ENCODE data around the gene PRKD2.

GRCh38 chr19:46714444-46715106, 2.3 kb downstream of the PRKD2 start:
- TF ChIP-seq POLR2A (IDR thresholded peaks at IDR 0.05; ENCODE audit: low read depth, low read length) (no peak), POLR2AphosphoS5 (IDR thresholded peaks at IDR 0.05; ENCODE audit: low read depth, low read length) (no peak), TAF1 (IDR thresholded peaks at IDR 0.05; ENCODE audit: low read depth, low read length) (no peak), SPI1 (IDR thresholded peaks at IDR 0.05; ENCODE audit: low read depth, low read length) (peak; percentile 52; the same call in 1 of the 2 replicates), POU2F2 (IDR thresholded peaks at IDR 0.05; ENCODE audit: low read depth, low read length) (no peak), PAX5 (IDR thresholded peaks at IDR 0.05; ENCODE audit: insufficient read depth, low read length, severe bottlenecking) (no peak)

Measured in GM12891 (cell line).